Measurements from ENCODE around the gene KRTAP2-1. TPM values are rescaled to one million over a fixed set of nuclear protein-coding genes. Genes with fewer than 3 reads are reported as not detected.
A peak's percentile ranks its signal among the peaks of the same experiment; 100 is the strongest.
"Not testable (repeated sequence)": the region's sequence is repeated elsewhere in the genome, so short reads cannot be mapped to it uniquely, and the experiment has no call there.

Gene KRTAP2-1
- total RNA-seq, 1 donor from 2014 or later, result not detected

- intact Hi-C loops (cut with DNase I), result no loop called here
- no peak for DNase-seq
- no peak for ATAC-seq (ENCODE audit: poor library complexity)
These were observed 27.7 kb downstream of the KRTAP2-1 start for GRCh38 chr17:41019415-41019814.

DNA sequence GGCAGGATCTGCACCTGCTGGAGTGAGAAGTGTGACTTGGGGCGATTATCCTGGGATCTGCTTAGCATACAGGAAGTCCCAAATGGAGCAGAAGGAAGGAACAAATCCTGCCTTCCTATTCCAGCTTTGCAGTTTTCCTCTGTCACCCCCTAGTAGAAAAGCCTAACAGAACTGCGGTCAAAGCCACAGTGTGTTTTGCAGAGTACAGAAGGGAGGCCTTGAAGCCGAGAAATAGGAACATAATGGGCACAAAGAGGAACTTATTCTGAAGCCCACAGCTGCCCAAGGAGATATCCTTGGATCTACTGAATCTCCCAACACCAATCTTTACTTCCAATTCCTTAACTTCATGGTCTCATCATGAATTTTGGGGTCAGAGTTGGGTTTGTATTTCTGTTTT lies 28.6 kb downstream of the KRTAP2-1 start:
- DNase-seq, result no peak
- no peak for ATAC-seq (ENCODE audit: poor library complexity)
- intact Hi-C loops (cut with DNase I), result no loop called here

- ATAC-seq (ENCODE audit: poor library complexity), result no peak
- DNase-seq, result no peak
- intact Hi-C loops (cut with DNase I), result no loop called here
These were observed 30.4 kb downstream of the KRTAP2-1 start for GRCh38 chr17:41016578-41017215.

DNA sequence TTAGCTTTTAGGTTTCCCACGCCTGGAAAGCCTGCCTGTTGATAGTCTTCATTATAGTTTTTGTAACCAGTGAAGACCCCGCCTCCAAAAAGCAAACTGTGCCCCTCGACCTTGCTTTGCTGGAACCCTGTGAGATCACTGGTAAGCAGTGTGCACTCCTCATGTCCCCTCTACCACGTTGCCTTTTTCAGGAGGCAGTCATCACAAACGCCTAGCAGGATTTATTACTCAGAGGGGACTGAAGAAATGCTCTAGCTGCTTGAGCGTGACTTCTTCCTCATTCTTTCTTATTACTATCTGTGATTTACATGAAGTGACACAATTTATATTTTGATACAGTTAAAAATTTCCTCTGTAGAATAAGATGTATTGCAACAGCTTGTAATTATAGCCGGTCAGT lies 31.7 kb downstream of the KRTAP2-1 start:
- intact Hi-C loops (cut with DNase I), result no loop called here

DNA sequence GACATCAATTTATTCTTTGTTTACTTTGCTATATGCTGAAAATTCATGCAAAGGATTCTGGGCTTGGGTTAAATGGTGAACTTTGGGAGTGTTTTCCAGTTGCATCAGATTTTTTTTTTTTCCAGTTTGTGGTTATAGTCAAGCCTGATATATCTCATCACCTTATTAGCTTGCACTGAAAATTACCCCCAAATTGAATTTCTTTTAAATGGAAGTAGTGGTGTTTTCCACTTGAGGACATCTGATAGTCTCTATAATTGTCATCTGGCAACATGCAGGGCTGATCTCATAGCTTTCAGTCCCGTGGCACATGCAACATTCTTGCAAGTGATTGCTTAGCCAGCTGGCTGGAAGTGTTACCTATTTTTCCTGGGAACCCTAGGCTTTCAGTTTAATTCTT lies 33.5 kb downstream of the KRTAP2-1 start:
- intact Hi-C loops (cut with DNase I), result no loop called here

More for the DNA sequence above, 31.7 kb downstream of the KRTAP2-1 start:
- DNase-seq, result no peak
- no peak for ATAC-seq (ENCODE audit: poor library complexity)

GRCh38 chr17:41013181-41013580 lies 33.9 kb downstream of the KRTAP2-1 start:
- no peak for ATAC-seq (ENCODE audit: poor library complexity)
- no peak for DNase-seq
- intact Hi-C loops (cut with DNase I), result no loop called here

More for the DNA sequence above, 33.5 kb downstream of the KRTAP2-1 start:
- DNase-seq (no peak), ATAC-seq (ENCODE audit: poor library complexity) (peak; percentile 48)

- no peak for ATAC-seq (ENCODE audit: poor library complexity)
- intact Hi-C loops (cut with DNase I), result no loop called here
- no peak for DNase-seq
These were observed 34.6 kb downstream of the KRTAP2-1 start for GRCh38 chr17:41012326-41013120.

DNA sequence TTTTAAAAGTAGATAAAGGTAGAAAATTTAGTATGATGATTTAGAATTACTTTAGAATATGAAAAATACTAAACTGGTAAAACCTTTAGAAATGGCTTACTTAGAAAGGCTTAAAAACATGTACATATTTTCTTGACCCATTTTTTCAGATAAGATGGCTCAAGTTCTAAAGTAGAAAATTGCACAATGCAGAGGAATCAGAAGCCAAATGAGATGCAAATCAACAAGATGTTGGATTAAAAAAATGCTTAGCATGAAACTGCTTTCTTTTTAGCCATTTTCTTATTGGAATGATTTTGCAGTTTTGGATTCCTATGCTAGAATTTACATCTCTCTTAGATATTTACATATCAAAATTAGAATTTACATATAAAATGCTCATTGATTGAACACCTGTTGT lies 36.7 kb downstream of the KRTAP2-1 start:
- no peak for ATAC-seq (ENCODE audit: poor library complexity)
- DNase-seq, result no peak
- intact Hi-C loops (cut with DNase I), result no loop called here

DNA sequence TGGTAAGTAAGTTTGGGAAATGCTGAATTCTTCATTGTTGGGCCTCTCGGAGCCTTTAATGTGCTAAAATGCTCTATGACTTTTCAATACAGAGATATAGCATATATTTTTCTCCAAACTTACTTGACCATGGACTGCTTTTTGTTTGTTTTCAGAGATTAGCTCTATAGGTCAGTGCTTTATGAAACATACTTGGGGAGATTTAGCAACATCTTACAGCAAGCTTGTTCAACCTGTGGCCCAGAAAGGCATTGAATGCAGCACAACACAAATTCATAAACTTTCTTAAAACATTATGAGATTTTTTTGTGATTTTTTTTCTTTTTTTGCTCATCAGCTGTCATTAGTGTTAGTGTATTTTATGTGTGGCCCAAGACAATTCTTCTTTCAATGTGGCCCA lies 37.2 kb downstream of the KRTAP2-1 start:
- no peak for DNase-seq
- intact Hi-C loops (cut with DNase I), result no loop called here

GRCh38 chr17:41009301-41009760 lies 37.8 kb downstream of the KRTAP2-1 start:
- DNase-seq, result no peak
- ATAC-seq (ENCODE audit: poor library complexity), result no peak
- intact Hi-C loops (cut with DNase I), result no loop called here

More for the DNA sequence above, 37.2 kb downstream of the KRTAP2-1 start:
- ATAC-seq (ENCODE audit: poor library complexity), result no peak

GRCh38 chr17:41008811-41009210 lies 38.3 kb downstream of the KRTAP2-1 start, which contains the start of gene KRTAP3-1:
TSS of gene KRTAP3-1 (minus strand) at chr17:41009128. CDS start at chr17:41009074, 54 bp downstream.
- intact Hi-C loops (cut with DNase I), result no loop called here
- no peak for DNase-seq
- no peak for ATAC-seq (ENCODE audit: poor library complexity)

- ATAC-seq (ENCODE audit: poor library complexity) (no peak), DNase-seq (no peak)
- intact Hi-C loops (cut with DNase I), result no loop called here
These were observed 42.7 kb downstream of the KRTAP2-1 start for GRCh38 chr17:41004397-41004796.

DNA sequence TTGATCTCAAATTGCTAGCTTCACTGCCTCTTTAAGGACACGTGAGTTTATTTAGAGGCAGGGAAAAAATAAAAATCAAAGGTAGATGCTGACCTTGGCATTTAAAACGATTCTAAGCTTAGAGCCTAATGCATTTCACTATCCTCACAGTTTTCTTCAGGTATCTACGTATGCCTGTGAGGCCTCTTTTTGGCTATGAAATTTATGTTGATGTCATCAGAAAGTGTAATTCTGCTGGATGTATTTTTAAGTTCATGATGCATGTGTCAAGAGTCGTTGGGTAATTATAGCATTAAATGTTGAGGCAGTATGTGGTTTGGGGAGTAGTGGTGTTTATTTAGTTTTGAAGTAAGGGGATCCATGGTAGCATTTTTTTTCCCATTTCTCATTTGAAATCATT lies 43.2 kb downstream of the KRTAP2-1 start:
- DNase-seq (no peak), ATAC-seq (ENCODE audit: poor library complexity) (no peak)
- intact Hi-C loops (cut with DNase I), result no loop called here

DNA sequence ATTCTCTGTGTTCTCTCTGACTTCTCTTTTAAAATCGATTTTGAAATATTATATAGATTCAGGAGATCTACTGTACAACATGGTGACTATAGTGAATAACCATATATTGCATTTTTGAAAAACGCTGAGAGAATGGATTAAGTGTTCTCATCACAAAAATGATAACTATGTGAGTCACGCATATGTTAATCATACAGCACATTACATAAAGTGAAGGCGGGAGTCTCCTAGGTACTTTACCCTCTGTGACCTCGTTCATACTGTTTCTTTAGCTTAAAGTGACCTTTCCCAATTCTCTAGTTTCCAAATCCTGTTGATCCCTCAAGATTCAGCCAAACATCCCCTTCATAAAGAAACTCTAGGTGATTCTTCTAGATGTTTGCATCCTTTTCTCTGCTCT lies 44.3 kb downstream of the KRTAP2-1 start:
- ATAC-seq (ENCODE audit: poor library complexity) (no peak), DNase-seq (no peak)
- intact Hi-C loops (cut with DNase I), result no loop called here

GRCh38 chr17:41001795-41002194 lies 45.3 kb downstream of the KRTAP2-1 start:
- intact Hi-C loops (cut with DNase I), result no loop called here
- ATAC-seq (ENCODE audit: poor library complexity) (no peak), DNase-seq (no peak)

GRCh38 chr17:40999563-40999962 lies 47.6 kb downstream of the KRTAP2-1 start, which contains the start of gene KRTAP3-2:
TSS of gene KRTAP3-2 (minus strand) at chr17:40999906. CDS start at chr17:40999853, 53 bp downstream.
- ATAC-seq (ENCODE audit: poor library complexity); DNase-seq; intact Hi-C loops (cut with DNase I): not testable (repeated sequence)

DNA sequence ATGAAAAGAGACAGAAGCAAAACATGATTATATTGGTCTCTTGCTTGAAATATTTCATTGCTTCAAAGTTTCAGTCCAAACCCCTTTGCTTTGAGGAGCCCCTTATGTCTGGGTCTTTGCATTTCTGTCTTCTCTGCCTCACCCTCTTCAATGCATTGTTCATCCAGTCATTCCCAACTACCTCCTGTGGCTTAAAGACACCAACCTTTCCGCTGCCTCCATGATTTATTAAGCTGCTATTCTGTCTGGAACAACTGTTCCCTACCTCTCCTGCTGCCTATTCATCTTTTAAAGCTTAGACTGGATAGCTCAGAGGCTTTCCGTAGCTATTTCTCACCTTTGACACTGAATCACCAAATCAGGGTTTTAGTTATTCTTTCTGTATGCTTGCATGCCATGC lies 49.8 kb downstream of the KRTAP2-1 start:
- no peak for DNase-seq

GRCh38 chr17:40996829-40997228 lies 50.3 kb downstream of the KRTAP2-1 start:
- no peak for DNase-seq
- intact Hi-C loops (cut with DNase I), result no loop called here
- no peak for ATAC-seq (ENCODE audit: poor library complexity)

More for the DNA sequence above, 49.8 kb downstream of the KRTAP2-1 start:
- ATAC-seq (ENCODE audit: poor library complexity), result no peak
- intact Hi-C loops (cut with DNase I), result no loop called here
